ENCODE measurements around the gene PILRA. TPM values are rescaled to one million over a fixed set of nuclear protein-coding genes. Genes with fewer than 3 reads are reported as not detected.
"Not testable (repeated sequence)": the region's sequence is repeated elsewhere in the genome, so short reads cannot be mapped to it uniquely, and the experiment has no call there.

The PILRA gene
- total RNA-seq (10 to 100 TPM in 5 of 9 donors, 1 to 10 TPM in 4; 3.2 to 18.9 (median 12.2) TPM), polyA plus RNA-seq (10 to 100 TPM in 2 of 3 donors, 1 to 10 TPM in 1; 5.1 to 17.3 (median 11.9) TPM)
- long read RNA-seq, donor 1, result 0 reads
- long read RNA-seq, donor 2, partial matches to known transcripts, result 0 of 2 reads
- long read RNA-seq, donor 2, other reads (novel, unspliced or antisense), result 0 of 2 reads
- long read RNA-seq, donor 3, result 0 reads
- long read RNA-seq, donor 4, partial matches to known transcripts, result 1 of 10 reads
- long read RNA-seq, donor 4, other reads (novel, unspliced or antisense), result 2 of 10 reads
- long read RNA-seq, donor 5, partial matches to known transcripts, result 0 of 6 reads
- long read RNA-seq, donor 5, other reads (novel, unspliced or antisense), result 1 of 6 reads
- long read RNA-seq, donor 6, partial matches to known transcripts, result 1 of 4 reads
- long read RNA-seq, donor 6, other reads (novel, unspliced or antisense), result 0 of 4 reads
- long read RNA-seq, donor 7, result 0 reads
- long read RNA-seq, donor 8, result 0 reads
- long read RNA-seq, donor 9, result 0 reads
- long read RNA-seq, donor 10, result 0 reads

DNA sequence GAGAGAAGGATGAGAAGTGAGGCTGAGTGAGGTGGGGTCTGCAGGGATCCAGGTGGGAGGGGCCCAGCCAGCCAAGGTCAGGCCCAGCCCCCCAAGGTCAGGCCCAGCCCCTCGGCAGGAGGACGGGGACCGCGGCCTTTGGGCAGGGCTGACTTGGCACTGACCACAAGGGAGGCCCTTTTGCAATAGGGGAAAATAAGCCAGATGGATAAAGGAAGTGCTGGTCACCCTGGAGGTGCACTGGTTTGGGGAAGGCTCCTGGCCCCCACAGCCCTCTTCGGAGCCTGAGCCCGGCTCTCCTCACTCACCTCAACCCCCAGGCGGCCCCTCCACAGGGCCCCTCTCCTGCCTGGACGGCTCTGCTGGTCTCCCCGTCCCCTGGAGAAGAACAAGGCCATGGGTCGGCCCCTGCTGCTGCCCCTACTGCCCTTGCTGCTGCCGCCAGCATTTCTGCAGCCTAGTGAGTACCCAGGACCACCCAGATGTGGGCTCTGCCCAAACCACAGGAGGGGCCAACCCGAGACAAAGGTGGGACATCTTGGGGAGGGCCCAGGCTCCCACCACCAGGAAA lies at the start of gene PILRA:
Gene PILRA (plus strand): TSS at position 227 of the 571 bp plus-strand sequence. CDS start 170 bp downstream, at position 397.
- Histone ChIP-seq H3K4me3 (peak within 1 kb of the TSS in 1 of 4 donors; percentile 26), H3K9me3 (replicated peaks in 1 of 3) (no peaks in the 10 kb centered on the region), H3K4me1 (replicated peaks in 1 of 2) (peaks cover 0 to 17% of the 10 kb centered on the region in 2 donors), H3K36me3 (replicated peaks in 1 of 2) (no peaks in the 10 kb centered on the region), H3K27me3 (no peaks in the 10 kb centered on the region), H3K27ac (peak within 1 kb of the TSS in 4 of 5 donors; percentile 19 to 74 (median 35))
- 33 to 51% (median 45%) methylated on average over 6 to 12 of the region's 12 CpGs for WGBS, 4 donors
- intact Hi-C loops (cut with DNase I), result loop anchor here in 1 of 2 donors (5.0 kb wide), 1 partner anchor 34 kb away; no protein-coding TSS in a partner anchor
- TF ChIP-seq POLR2A (IDR thresholded peaks at IDR 0.05), result no peak
- TF ChIP-seq, protein P1, sequence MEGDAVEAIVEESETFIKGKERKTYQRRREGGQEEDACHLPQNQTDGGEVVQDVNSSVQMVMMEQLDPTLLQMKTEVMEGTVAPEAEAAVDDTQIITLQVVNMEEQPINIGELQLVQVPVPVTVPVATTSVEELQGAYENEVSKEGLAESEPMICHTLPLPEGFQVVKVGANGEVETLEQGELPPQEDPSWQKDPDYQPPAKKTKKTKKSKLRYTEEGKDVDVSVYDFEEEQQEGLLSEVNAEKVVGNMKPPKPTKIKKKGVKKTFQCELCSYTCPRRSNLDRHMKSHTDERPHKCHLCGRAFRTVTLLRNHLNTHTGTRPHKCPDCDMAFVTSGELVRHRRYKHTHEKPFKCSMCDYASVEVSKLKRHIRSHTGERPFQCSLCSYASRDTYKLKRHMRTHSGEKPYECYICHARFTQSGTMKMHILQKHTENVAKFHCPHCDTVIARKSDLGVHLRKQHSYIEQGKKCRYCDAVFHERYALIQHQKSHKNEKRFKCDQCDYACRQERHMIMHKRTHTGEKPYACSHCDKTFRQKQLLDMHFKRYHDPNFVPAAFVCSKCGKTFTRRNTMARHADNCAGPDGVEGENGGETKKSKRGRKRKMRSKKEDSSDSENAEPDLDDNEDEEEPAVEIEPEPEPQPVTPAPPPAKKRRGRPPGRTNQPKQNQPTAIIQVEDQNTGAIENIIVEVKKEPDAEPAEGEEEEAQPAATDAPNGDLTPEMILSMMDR (IDR thresholded peaks at IDR 0.05), result no peak
- peak in 2 of 7 donors; percentile 24 to 30 for DNase-seq

DNA sequence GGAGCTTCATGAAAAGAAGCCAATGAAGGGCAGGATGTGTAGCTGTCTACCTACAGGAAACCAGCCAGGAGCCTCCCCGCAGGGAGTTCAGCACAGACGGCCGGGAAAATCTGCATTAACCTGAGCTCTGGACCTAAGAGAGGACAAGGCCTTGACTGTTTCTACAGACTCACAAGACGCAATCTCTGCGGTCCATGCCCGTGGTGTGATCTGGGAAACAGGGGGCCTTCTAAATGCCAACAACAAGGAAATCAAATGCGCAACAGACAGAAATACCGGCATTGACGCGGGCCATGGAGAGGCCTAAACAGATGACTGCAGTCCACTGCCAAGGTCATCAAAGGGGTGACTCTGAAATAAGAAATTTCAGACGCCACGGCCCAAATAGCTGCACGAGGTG lies 49.1 kb upstream of the PILRA start:
- H3K4me1 ChIP-seq (replicated peaks in 1 of 2); H3K4me3 ChIP-seq; DNase-seq; H3K36me3 ChIP-seq (replicated peaks in 1 of 2); intact Hi-C loops (cut with DNase I); H3K27ac ChIP-seq; H3K9me3 ChIP-seq (replicated peaks in 1 of 3); H3K27me3 ChIP-seq: not testable (repeated sequence)
- WGBS, 4 donors, result 86 to 93% (median 91%) methylated on average over 7 to 12 of the region's 13 CpGs

DNA sequence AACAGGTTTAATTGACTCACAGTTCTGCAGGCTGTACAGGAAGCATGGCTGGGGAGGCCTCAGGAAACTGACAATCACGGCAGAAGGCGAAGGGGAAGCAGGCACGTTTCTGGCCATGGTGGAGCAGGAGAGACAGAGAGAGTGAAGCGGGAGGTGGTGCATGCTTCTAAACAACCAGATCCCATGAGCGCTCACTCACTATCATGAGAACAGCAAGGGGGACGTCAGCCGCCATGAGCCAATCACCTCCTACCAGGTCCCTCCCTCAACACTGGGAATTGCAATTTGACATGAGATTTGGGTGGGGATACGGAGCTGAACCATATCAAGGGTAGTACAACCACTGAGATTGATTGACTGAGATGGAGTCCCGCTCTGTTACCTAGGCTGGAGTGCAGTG lies 47.6 kb upstream of the PILRA start:
- DNase-seq; H3K9me3 ChIP-seq (replicated peaks in 1 of 3); H3K27me3 ChIP-seq; H3K4me3 ChIP-seq; H3K27ac ChIP-seq; H3K4me1 ChIP-seq (replicated peaks in 1 of 2); intact Hi-C loops (cut with DNase I); H3K36me3 ChIP-seq (replicated peaks in 1 of 2): not testable (repeated sequence)
- WGBS, 4 donors, result 86 to 93% (median 92%) methylated on average over 9 of the region's 9 CpGs

- H3K4me3 ChIP-seq; DNase-seq; H3K36me3 ChIP-seq (replicated peaks in 1 of 2); H3K4me1 ChIP-seq (replicated peaks in 1 of 2); H3K27me3 ChIP-seq; H3K9me3 ChIP-seq (replicated peaks in 1 of 3); intact Hi-C loops (cut with DNase I); H3K27ac ChIP-seq: not testable (repeated sequence)
- 92 to 94% (median 93%) methylated on average over 5 to 10 of the region's 11 CpGs for WGBS, 4 donors
Measured at GRCh38 chr7:100326914-100327313, 46.4 kb upstream of the PILRA start.

DNA sequence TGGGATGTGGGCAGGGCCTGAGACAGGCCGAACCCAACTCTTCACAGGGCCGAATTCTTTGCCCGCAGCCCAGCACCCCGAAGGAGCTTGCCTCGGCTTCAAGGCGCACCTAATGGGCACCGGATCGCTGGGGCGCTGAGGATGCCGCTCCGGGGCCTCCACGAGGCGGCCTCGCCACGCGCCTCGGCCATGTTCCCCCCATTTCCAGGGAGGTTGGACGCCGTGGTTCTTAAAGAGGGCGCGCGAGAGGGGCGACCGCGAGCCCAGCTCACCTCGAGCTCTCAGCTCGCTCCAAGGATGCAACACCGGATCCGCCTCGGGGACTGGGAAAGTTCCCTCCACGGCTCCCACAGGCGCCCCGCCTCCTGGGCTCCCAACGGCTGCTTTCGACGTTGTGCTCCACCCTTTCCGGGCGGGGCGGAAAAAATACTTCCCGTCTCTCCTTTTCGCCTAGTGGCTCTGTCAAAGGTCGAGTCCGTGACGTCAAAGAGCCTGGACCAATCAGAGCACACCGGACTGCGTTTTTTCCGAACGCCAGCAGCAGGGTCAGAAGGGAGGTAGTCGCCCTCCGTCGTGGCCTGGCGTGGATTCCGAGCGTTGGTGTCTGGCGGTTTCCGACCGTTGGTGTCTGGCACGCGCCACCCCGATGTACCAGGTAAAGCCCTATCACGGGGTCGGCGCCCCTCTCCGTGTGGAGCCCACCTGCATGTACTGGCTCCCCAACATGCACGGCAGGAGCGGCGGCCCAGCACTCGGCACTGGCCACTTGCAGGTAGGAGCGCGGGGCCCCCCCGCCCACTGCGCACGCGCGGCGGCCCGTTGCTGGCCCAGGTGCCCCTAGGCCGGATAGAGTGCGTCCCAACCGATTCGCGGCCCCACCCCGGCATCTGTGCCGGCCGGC lies 37.5 kb upstream of the PILRA start:
- peak; percentile 90 to 98 (median 94) for DNase-seq
- Histone ChIP-seq H3K4me3 (peak overlapping the region; percentile 46 to 83 (median 64)), H3K27ac (peak overlapping the region; percentile 94 to 95 (median 95)), H3K4me1 (replicated peaks in 1 of 2) (peaks cover 3 to 19% of the 10 kb centered on the region in 2 donors)
- H3K36me3 ChIP-seq (replicated peaks in 1 of 2); intact Hi-C loops (cut with DNase I); H3K27me3 ChIP-seq; H3K9me3 ChIP-seq (replicated peaks in 1 of 3): not testable (repeated sequence)
- peak; percentile 98 to 100 for TF ChIP-seq POLR2A (IDR thresholded peaks at IDR 0.05)
- TF ChIP-seq, protein P1 (IDR thresholded peaks at IDR 0.05), result peak in 1 of 6 experiments; percentile 7
- WGBS, 4 donors, result 0 to 1% (median 0%) methylated on average over 2 to 80 of the region's 85 CpGs

Data from adrenal gland (tissue), 19 donors.